Activated CD4-positive, alpha-beta T cell treated with anti-CD3 and anti-CD28 coated beads, Interleukin-2, amount 50 U/mL, for 24 hours (primary cell): ENCODE measurements around the gene METTL25B.

Experiments
- DNase-seq, 2 donors: peaks; one replicate each; pipeline ENCODE4 v3.0.0-alpha.2; 2020; ENCODE audit warnings: low read depth in 1 of 2, low spot score in 1 of 2

The METTL25B gene

DNA sequence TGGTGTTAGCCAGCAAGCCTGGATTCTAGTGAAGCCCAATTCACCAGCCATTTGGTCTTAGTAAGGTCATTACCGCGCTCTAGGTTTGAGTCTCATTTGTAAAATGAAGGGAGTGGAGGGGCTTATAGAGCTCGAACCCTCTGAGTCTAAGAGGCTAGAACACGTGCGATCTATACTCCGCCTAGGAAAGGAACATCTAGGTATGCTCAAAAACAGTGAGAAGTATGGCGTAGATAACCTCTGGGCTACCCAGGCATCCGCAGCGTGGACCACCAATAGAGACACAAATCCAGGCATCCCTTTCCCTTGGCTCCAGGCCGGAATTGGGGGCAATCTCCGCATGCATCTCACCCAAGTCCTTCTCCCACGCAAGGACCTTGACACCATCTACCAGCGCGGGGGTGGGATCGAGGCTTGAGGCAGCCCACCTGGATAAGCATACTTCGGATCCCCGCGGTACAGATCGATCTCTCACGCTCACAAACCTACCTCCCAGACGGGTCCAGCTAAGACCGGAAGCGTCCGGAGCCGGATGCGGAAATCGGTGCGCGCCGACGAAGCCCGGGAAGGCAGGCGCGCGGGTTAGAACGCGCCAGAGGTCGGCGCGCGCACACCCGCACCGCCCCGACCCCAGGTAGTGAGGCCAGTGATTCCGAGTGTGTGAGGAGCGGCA lies at the start of gene METTL25B:
Gene METTL25B (plus strand): TSS at position 544 of the 673 bp plus-strand sequence. CDS start 636 bp downstream, outside the sequence.
- peak in 1 of 2 donors; percentile 72 for DNase-seq

DNA sequence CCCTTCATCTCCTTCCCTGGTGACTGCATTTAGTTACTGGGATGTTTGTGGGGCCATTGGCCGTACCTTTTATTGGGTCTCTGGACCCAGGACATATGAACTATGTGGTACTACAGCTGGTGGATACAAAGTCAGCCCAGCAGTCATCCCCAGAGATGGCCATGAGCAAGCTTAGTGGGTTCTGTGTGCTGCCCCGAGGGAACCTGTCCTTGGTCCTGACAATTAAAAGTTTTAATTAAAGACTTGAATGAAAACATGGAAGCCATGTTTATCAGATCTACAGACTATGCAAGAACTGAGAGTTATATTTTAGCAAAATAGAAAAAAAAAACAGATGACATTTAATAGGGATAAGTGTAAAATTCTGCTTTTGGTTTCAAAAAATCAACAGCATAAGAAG lies 48.2 kb upstream of the METTL25B start:
- DNase-seq = no peak

DNA sequence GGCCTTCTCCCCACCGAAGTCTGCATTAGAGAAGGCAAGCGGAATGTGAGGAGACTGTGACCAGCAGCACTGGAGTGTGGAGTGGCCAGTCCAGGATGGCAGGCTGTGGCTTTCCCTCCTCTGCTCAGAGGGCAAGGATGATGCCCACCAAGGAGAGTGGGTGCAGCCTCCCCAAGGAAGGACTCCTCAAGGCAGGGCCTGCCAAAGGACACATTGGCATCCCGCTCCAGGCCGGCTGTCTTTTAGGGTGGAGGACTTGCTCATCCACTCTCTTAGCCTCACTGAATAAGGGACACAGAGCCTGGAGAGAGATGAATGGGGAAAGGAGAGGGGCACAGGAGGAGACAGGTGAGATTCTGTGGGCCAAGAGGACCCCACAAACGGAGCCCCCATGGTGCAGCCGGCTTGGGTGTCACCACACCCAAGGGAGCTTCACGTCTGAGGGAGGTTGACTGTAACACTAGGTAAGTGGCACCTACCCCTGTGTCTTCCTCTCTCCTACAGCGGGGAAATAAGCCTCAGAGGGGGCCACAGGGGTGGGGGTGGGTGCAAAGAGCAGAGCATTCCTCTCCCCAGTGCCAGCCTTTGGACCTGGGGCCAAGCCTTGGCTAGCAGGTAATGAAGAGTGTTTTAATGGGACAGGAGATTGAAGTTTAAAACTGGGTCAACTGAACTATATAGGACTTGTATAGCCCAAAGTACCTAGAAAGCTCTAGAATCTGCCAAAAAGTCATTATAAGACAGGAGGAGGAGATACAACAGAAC lies 46.9 kb upstream of the METTL25B start:
- no peak for DNase-seq

DNA sequence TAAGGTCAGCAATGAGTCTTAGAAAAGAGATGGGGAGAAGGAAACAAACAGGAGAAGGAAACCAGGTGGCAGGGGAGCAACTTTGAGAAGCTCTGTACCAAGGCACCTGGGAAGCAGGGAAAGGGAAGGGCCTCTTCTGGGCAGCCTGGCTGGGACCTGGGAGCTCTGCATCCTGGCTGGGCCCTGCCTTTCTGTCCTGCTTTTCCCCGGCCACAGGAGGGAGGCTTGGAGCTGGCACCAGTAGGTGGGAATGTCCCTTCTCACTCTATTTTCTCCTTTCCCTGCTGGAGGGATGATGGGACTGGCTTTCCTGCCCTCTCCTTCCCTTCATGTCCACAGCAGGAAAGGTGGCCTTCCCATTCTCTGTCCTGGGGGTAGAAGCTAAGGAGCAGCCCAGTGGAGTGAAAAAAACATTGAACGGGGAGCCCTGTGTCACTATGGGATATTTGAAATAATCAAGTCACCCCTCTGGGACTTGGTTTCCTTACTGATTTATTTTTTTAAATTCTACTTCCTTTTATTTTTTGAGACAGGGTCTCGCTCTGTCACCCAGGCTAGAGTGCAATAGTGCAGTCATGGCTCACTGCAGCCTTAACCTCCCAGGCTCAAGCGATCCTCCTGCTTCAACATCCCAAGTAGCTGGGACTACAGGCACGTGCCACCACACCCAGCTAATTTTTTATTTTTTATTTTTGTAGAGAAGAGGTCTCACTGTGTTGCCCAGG lies 45.9 kb upstream of the METTL25B start:
- no peak for DNase-seq

DNA sequence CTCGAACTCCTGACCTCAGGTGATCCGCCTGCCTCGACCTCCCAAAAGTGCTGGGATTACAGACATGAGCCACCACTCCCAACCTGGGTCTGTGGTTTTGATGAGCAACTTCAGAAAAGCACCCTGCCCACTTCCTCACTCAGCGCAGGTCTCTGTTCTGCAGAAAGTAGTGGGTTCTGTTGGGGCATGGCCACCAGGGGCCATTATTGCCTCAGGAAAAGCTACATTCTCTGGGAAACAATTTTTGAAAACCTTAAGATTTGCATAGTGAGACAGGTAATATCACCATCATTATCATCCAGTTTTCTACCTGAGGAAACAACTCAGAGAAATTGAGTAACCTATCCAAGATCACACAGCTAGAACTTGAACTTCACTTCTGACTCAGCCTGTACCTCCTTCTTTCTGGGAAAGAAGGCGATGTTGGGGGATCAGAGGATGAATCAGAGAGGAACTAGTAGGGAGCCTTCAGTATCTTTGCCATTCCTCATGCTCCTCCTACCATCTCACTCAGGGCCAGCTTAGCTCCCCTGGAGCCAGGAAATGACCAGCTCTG lies 44.0 kb upstream of the METTL25B start:
- no peak for DNase-seq

- peak; percentile 47 to 70 for DNase-seq
These were observed 39.0 kb upstream of the METTL25B start for GRCh38 chr1:156689035-156689952.

GRCh38 chr1:156689953-156690674 lies 38.2 kb upstream of the METTL25B start:
- no peak for DNase-seq

- DNase-seq = no peak
These were observed 37.6 kb upstream of the METTL25B start for GRCh38 chr1:156690675-156691036.

DNA sequence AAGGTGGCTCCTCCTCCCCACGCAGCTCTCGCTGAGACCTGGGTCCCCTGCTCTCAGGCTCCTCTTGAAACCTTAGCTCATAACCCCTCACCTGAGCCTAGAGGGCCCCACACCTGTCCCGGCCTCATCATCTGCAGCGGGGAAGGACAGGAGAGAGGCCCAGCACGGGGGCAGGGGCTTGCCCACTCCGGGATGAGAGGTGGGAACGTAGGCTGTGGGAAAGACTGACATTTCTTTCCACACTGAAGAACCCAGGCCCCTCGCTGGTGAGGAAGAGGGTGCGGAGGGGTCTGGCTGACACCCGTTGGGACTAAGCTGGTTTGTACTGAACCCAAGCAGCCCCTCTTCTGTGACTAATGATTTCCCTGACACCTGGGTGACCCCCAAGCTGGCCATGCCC lies 37.1 kb upstream of the METTL25B start:
- no peak for DNase-seq

- DNase-seq = no peak
These were observed 36.4 kb upstream of the METTL25B start for GRCh38 chr1:156691665-156692440.

DNA sequence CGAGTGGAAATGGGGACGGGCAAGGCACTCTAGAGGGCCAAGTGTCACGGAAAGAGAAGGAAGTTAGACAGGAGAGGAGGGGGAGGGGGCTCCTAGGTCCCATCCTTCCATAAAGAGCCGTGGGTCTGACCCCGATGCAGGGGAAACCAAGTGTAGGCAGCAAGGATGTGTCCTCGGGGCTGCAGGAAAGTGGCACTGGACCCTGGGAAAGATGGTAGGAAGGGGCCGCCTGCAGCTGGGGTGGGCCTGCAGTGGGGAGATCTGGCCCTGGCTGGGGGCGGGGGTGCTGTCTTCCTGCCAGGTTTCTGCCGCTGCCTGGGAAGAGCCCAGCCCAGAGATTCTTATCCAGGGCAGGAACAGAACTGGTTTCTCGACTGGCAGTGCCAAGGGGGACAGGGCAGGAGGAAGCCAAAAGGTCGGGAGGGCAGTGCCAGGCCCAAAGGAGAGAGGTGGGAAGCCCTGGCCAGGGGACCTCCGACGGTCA lies 35.8 kb upstream of the METTL25B start:
- DNase-seq = no peak

DNA sequence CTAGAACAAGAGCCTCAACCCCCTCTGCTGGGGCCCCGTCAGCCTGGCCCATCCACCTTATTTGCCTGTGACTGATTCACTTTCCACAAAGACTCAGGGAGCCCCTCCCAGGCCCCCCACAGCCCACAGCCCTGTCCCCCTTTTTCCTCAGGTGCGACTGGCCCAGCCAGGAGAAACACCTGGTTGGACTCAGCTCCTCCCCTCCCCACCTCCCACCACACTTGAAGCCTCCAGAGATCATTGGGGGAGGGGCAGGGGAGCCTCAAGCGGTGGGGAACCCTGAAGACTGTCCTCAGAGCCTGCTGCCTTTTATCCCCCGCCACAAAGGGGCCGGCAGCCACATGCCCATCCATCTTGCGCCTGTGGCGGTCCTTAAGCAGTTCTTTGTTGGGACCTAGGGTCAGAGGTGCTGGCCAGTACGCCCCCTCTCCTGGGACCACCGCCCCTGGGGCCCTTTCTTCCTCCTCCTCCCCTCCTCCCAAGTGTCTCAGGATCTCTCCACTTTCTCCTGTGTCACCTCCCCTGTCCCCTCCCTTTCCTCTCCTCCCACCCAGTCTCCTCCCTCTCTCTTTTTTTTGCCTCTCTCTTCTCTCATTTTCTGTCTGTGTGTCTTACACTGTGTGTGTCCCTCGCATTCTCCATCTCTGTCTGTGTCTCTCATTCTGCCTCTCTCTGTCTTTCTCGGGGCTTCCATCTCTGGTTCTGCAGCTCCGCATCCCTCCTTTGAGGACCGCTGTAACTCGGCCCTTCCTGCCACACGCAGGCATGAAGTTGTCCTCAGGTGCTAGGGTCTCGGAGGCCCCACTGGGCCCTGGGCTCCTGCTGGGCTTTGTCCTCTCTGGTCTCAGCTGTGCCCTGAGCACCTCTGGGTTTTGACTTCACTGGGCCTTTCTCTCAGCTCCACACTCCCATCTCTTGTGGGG lies 35.1 kb upstream of the METTL25B start:
- no peak for DNase-seq

GRCh38 chr1:156693848-156694689 lies 34.2 kb upstream of the METTL25B start:
- DNase-seq = no peak

- DNase-seq = no peak
These were observed 33.6 kb upstream of the METTL25B start for GRCh38 chr1:156694690-156694962.

DNA sequence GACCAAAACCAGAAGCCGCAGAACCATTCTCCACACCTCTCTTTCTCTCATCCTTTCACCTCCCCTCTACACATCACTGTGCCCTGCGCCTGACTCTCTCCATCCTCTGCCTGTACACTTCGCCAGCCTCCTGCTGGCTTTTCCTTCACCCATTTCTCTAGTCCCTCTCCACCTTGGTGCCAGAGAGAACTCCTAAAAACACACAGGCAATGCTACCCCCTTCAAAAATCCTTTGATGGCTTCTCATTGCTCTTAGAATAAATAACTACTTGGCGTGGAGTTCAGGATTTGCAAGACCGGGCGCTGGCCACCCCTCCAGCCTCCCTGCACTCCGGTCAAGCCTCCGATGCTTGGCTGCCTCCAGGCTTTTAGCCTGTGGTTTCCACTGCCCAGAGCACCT lies 31.5 kb upstream of the METTL25B start:
- DNase-seq = no peak

GRCh38 chr1:156697481-156697880 lies 30.8 kb upstream of the METTL25B start:
- DNase-seq = no peak

DNA sequence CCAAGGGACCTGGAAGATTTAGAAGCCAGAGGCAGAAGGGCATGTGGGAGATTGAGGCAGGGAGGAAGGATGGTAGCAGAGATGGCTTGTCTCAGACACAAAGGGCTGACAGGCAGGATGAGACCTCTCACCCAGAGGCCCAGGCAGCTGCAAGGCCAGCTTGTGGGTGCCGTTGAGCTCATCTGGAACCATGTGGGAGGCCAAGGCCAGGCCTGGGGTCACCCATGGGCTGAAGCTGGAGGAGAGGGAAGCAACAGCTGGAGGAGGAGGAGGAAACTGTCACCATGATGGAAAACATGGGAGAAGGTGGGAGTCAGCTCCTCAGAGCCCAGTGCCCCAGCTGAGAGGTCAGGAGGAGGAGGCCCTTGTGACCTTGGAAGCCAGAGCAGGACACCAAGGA lies 29.3 kb upstream of the METTL25B start:
- DNase-seq = no peak
